K562 (cell line): ENCODE results near the gene ZC3H12A. TPM values are rescaled to one million over a fixed set of nuclear protein-coding genes. Genes with fewer than 3 reads are reported as not detected.
A peak's percentile ranks its signal among the peaks of the same experiment; 100 is the strongest.

Experiments
- ATAC-seq: fragments of 200-7000 bp; cut with Tn5 transposase; 3 replicates; pipeline ENCODE4 v1.9.1; 2020; ENCODE audit warnings: moderate library complexity
- BruUV-seq: library from RNA; stranded (reverse); fragments of 400-500 nt; replicated peaks from 2 replicates; lab custom pipeline; 2021; lab: Mats Ljungman, UMichigan
- CTCF ChIA-PET: fragments of 300-600 bp; formaldehyde crosslinking; extraction: SDS; loops from one replicate; lab custom pipeline; 2021; ENCODE audit warnings: low intra/inter-chr PET ratio; lab: Yijun Ruan, JAX
- POLR2A ChIA-PET: fragments of 300-600, 350-650 bp; sonication (Branson Sonifier 250); formaldehyde crosslinking; extraction: SDS; loops from one replicate; lab custom pipeline; 2021; ENCODE audit warnings: antibody characterized with exemption, inconsistent platforms; lab: Yijun Ruan, JAX
- DNase-seq, 4 experiments: peaks; one replicate each; pipeline versions ENCODE4 v3.0.0 to v3.0.0-alpha.2; 2011 to 2018; ENCODE audit warnings: low spot score in 3 of 4, mixed read lengths in 3 of 4; ENCODE audit errors: extremely low read depth in 1 of 4
- FAIRE-seq: peaks from 2 replicates; lab custom pipeline; 2011; peaks lifted over from hg19 to GRCh38; lab: Jason Lieb, UNC
- H2AFZ ChIP-seq: 2 replicates; pipeline ENCODE4 v1.6.0; 2011; ENCODE audit warnings: low read depth, low read length, control low read depth, inconsistent platforms
- H3K27ac ChIP-seq: fragments of 200-600 bp; 3 replicates; pipeline ENCODE4 v1.8.0; 2011; ENCODE audit warnings: low read depth, mild to moderate bottlenecking, control low read depth, inconsistent platforms, low read length, moderate library complexity, mixed read lengths; ENCODE audit errors: extremely low read depth
- H3K27me3 ChIP-seq, 2 experiments: fragments of 300-600 bp in 1 of 2; 2 replicates in 1 of 2; 3 replicates in 1 of 2; pipeline versions ENCODE4 v1.6.0 to v1.8.0; 2011; ENCODE audit warnings: inconsistent platforms in 2 of 2, low read length in 2 of 2, mild to moderate bottlenecking in 1 of 2, mixed read lengths in 1 of 2, moderate library complexity in 1 of 2; ENCODE audit not compliant: control insufficient read depth in 2 of 2, insufficient read depth in 2 of 2
- H3K36me3 ChIP-seq: fragments of 300-600 bp; 3 replicates; pipeline ENCODE4 v1.8.0; 2011; ENCODE audit warnings: mild to moderate bottlenecking, low read length, inconsistent platforms; ENCODE audit not compliant: control insufficient read depth, insufficient read depth
- H3K4me1 ChIP-seq, 2 experiments: fragments of 200-600 bp in 1 of 2; replicated peaks in 1 of 2; 2 replicates in 1 of 2; 3 replicates in 1 of 2; pipeline versions ENCODE4 v1.5.1 to v1.8.0; 2011; ENCODE audit warnings: inconsistent platforms in 2 of 2, low read length in 2 of 2, mild to moderate bottlenecking in 1 of 2, mixed read lengths in 1 of 2, moderate library complexity in 1 of 2; ENCODE audit not compliant: control insufficient read depth in 2 of 2, insufficient read depth in 2 of 2
- H3K4me2 ChIP-seq: 2 replicates; pipeline ENCODE4 v1.6.1; 2011; ENCODE audit warnings: low read length, control low read depth, inconsistent platforms, mixed read lengths; ENCODE audit not compliant: insufficient read depth
- H3K4me3 ChIP-seq: fragments of 200-600 bp; sonication (generic), shearing (Covaris generic); 2 replicates; pipeline ENCODE4 v1.5.1; 2016; ENCODE audit warnings: control low read depth, inconsistent platforms
- H3K79me2 ChIP-seq: fragments of 200-600 bp; 3 replicates; pipeline ENCODE4 v1.8.0; 2011; ENCODE audit warnings: low read length, inconsistent platforms; ENCODE audit not compliant: control insufficient read depth, insufficient read depth
- H3K9ac ChIP-seq, 2 experiments: 2 replicates each; pipeline versions ENCODE4 v1.6.0 to v1.6.1; 2011; ENCODE audit warnings: low read depth in 2 of 2, low read length in 2 of 2, control low read depth in 1 of 2, inconsistent platforms in 1 of 2, mild to moderate bottlenecking in 1 of 2, mixed read lengths in 1 of 2; ENCODE audit not compliant: insufficient read depth in 1 of 2
- H3K9me1 ChIP-seq: one replicate; pipeline ENCODE4 v1.6.0; 2011; ENCODE audit warnings: inconsistent platforms, mild to moderate bottlenecking, low read length, moderate library complexity; ENCODE audit not compliant: control insufficient read depth, insufficient read depth
- H3K9me3 ChIP-seq: replicated peaks from 2 replicates; pipeline ENCODE4 v1.5.1; 2011; ENCODE audit warnings: low read depth, low read length, inconsistent platforms; ENCODE audit not compliant: control insufficient read depth, insufficient read depth
- H4K20me1 ChIP-seq: replicated peaks from 2 replicates; pipeline ENCODE4 v1.6.1; 2011; ENCODE audit warnings: low read length, inconsistent platforms, mixed read lengths; ENCODE audit not compliant: control insufficient read depth, insufficient read depth
- HDGF ChIP-seq: fragments of 450-650 bp; IDR thresholded peaks from 2 replicates; pipeline ENCODE4 v1.6.1; 2016
- IRF2 ChIP-seq: sonication (generic); formaldehyde crosslinking; IDR thresholded peaks from 2 replicates; pipeline ENCODE4 v1.8.1; 2022; ENCODE audit warnings: mild to moderate bottlenecking, missing genetic modification reagents
- RUNX1 ChIP-seq: sonication (generic); IDR thresholded peaks from 2 replicates; pipeline ENCODE4 v1.6.1; 2016; ENCODE audit warnings: antibody characterized with exemption, low read depth
- TARDBP ChIP-seq: fragments of 450-650 bp; IDR thresholded peaks from 2 replicates; pipeline ENCODE4 v1.6.1; 2016
- ZNF3 ChIP-seq: fragments of 250-450 bp; sonication (Bioruptor Pico); IDR thresholded peaks from 2 replicates; pipeline ENCODE4 v1.5.0; 2021; ENCODE audit warnings: mild to moderate bottlenecking, moderate library complexity
- ZNF717 ChIP-seq: fragments of 250-450 bp; sonication (Bioruptor Pico); IDR thresholded peaks from 2 replicates; pipeline ENCODE4 v1.5.0; 2021
- WGBS: fragments of 100-300 bp; shearing (Covaris generic); methylation state at CpG from one replicate; pipeline ENCODE4 v1.1.6; 2016; ENCODE audit warnings: low coverage, mixed read lengths; ENCODE audit not compliant: insufficient coverage; ENCODE audit errors: missing lambda C conversion rate; 5-methylcytosine and 5-hydroxymethylcytosine counted together
- in situ Hi-C: fragments of 300-500 bp; cut with MboI; formaldehyde crosslinking; loops from 4 replicates; pipeline ENCODE4 v1.15.0; 2018; ENCODE audit warnings: inconsistent platforms, mixed read lengths
- intact Hi-C: fragments of 100-400 bp; cut with micrococcal nuclease; formaldehyde crosslinking; loops from 2 replicates; pipeline ENCODE4 v1.14.2; 2022
- polyA plus RNA-seq, 8 experiments: library from polyadenylated mRNA; depleted of rRNA in 4 of 8; stranded (reverse) in 5 of 8; unstranded in 3 of 8; fragments of >200 nt; fragmentation: Nextera tagmentation in 2 of 8; fragmentation: Illumina TruSeq in 1 of 8; extraction: Ambion mirVana in 2 of 8; extraction: Trizol in 1 of 8; gene quantifications; 2 replicates each; pipeline versions ENCODE4 v1.2.1 to v1.2.3, GENCODE V29; 2011 to 2014; ENCODE audit warnings: inconsistent platforms in 1 of 8, missing spikeins in 1 of 8
- total RNA-seq, 7 experiments: library from RNA; depleted of rRNA in 6 of 7; stranded (reverse); fragments of >200 nt in 6 of 7; fragmentation: Illumina TruSeq in 2 of 7; extraction: Trizol in 2 of 7; gene quantifications; 2 replicates each; pipeline versions ENCODE4 v1.2.1 to v1.2.3, GENCODE V29; 2011 to 2021; ENCODE audit warnings: low replicate concordance in 1 of 7
- TF ChIP-seq, protein P1 (sequence below): sonication (generic); formaldehyde crosslinking; IDR thresholded peaks from 2 replicates; pipeline ENCODE4 v1.8.0; 2023; ENCODE audit warnings: mild to moderate bottlenecking, missing genetic modification reagents

Gene ZC3H12A
- total and polyA plus RNA-seq, 9 of the 15 experiments (the other 6 are each of a cell fraction or from before 2014, with no cell fraction given), result 0.14 to 9.4 (median 6.7) TPM

DNA sequence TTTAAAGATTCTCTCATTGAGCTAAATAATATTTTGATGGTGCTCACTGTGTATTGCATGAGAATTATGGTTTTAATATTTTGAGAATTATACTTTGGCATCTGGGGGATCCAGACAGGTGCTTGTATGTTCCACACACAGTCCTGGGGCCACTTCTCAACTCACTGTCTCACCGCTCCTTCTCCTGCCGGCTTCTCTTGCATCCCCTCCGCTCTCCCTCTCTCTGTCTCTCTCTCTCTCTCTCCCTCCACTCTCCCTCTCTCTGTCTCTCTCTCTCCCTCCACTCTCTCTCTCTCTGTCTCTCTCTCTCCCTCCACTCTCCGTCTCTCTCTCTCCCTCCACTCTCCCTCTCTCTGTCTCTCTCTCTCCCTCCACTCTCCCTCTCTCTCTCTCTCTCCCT lies 32.2 kb upstream of the ZC3H12A start:
- Histone ChIP-seq H2AFZ (no peak overlapping the region), H3K4me2 (no peak overlapping the region), H4K20me1 (peaks cover 10% of the 10 kb centered on the region; the same call in 1 of the 2 replicates), H3K9me1 (no peaks in the 10 kb centered on the region), H3K79me2 (no peaks in the 10 kb centered on the region), H3K9me3 (no peaks in the 10 kb centered on the region), H3K9ac (no peak overlapping the region), H3K36me3 (no peaks in the 10 kb centered on the region), H3K27ac (no peak overlapping the region), H3K27me3 (peaks cover 2 to 31% of the 10 kb centered on the region in 2 experiments; a peak in 4 of 5 replicates), H3K4me3 (no peak overlapping the region), H3K4me1 (no peaks in the 10 kb centered on the region; a peak in 2 of 5 replicates)
- ChIA-PET CTCF (no interaction called here), POLR2A (no interaction called here)
- in situ Hi-C loops (no loop called here), intact Hi-C loops (no loop called here)
- no peak for FAIRE-seq
- TF ChIP-seq HDGF (no peak), RUNX1 (no peak), TARDBP (no peak), ZNF3 (CRISPR knock-in tag) (no peak), IRF2 (CRISPR knock-in tag) (no peak), ZNF717 (CRISPR knock-in tag) (no peak)
- TF ChIP-seq, protein P1, sequence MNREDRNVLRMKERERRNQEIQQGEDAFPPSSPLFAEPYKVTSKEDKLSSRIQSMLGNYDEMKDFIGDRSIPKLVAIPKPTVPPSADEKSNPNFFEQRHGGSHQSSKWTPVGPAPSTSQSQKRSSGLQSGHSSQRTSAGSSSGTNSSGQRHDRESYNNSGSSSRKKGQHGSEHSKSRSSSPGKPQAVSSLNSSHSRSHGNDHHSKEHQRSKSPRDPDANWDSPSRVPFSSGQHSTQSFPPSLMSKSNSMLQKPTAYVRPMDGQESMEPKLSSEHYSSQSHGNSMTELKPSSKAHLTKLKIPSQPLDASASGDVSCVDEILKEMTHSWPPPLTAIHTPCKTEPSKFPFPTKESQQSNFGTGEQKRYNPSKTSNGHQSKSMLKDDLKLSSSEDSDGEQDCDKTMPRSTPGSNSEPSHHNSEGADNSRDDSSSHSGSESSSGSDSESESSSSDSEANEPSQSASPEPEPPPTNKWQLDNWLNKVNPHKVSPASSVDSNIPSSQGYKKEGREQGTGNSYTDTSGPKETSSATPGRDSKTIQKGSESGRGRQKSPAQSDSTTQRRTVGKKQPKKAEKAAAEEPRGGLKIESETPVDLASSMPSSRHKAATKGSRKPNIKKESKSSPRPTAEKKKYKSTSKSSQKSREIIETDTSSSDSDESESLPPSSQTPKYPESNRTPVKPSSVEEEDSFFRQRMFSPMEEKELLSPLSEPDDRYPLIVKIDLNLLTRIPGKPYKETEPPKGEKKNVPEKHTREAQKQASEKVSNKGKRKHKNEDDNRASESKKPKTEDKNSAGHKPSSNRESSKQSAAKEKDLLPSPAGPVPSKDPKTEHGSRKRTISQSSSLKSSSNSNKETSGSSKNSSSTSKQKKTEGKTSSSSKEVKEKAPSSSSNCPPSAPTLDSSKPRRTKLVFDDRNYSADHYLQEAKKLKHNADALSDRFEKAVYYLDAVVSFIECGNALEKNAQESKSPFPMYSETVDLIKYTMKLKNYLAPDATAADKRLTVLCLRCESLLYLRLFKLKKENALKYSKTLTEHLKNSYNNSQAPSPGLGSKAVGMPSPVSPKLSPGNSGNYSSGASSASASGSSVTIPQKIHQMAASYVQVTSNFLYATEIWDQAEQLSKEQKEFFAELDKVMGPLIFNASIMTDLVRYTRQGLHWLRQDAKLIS, result no peak
- BruUV-seq, result no TSS peak
- 0 out of 3 replicates have a peak, but pooled peaks have one; percentile 18 for ATAC-seq
- no peak for DNase-seq
- 12% methylated on average over 4 of the region's 4 CpGs for WGBS
